ENCODE results near the gene ORC1. TPM values are rescaled to one million over a fixed set of nuclear protein-coding genes. Genes with fewer than 3 reads are reported as not detected.

ORC1 gene
- total and polyA plus RNA-seq, 4 donors, result 0.28 to 0.96 (median 0.48) TPM

GRCh38 chr1:52346653-52347052 is 57.6 kb downstream of the ORC1 start:
- ATAC-seq (ENCODE audit: low FRiP score), result no peak
- no peaks in the 10 kb centered on the region for H3K4me1 ChIP-seq (ENCODE audit: control insufficient read depth in 1 of 2, insufficient read depth in 2 of 2, low read length in 2 of 2)
- no peak overlapping the region for H3K4me3 ChIP-seq (ENCODE audit: low read length in 2 of 2)
- H3K27me3 ChIP-seq (ENCODE audit: control insufficient read depth in 1 of 2, insufficient read depth in 2 of 2, low read length in 1 of 2), result no peaks in the 10 kb centered on the region
- 81 to 83% methylated on average over 4 of the region's 4 CpGs for WGBS, 2 donors
- no peaks in the 10 kb centered on the region for H3K9me3 ChIP-seq (ENCODE audit: control insufficient read depth, low read length)
- intact Hi-C loops (cut with DNase I), result no loop called here
- no peak overlapping the region for H3K27ac ChIP-seq (ENCODE audit: low read depth in 1 of 2, low read length in 2 of 2)
- H3K36me3 ChIP-seq (ENCODE audit: control insufficient read depth in 1 of 2, insufficient read depth in 2 of 2, low read length in 1 of 2), result peaks cover 0 to 14% of the 10 kb centered on the region in 2 donors
- no peak for DNase-seq

- whole genome bisulfite sequencing, 2 donors, result 79 to 81% methylated on average over 2 of the region's 2 CpGs
- no peak overlapping the region for H3K4me3 ChIP-seq (ENCODE audit: low read length in 2 of 2)
- H3K36me3 ChIP-seq (ENCODE audit: control insufficient read depth in 1 of 2, insufficient read depth in 2 of 2, low read length in 1 of 2), result peaks cover 0 to 12% of the 10 kb centered on the region in 2 donors
- H3K4me1 ChIP-seq (ENCODE audit: control insufficient read depth in 1 of 2, insufficient read depth in 2 of 2, low read length in 2 of 2), result no peaks in the 10 kb centered on the region
- no peaks in the 10 kb centered on the region for H3K9me3 ChIP-seq (ENCODE audit: control insufficient read depth, low read length)
- no peaks in the 10 kb centered on the region for H3K27me3 ChIP-seq (ENCODE audit: control insufficient read depth in 1 of 2, insufficient read depth in 2 of 2, low read length in 1 of 2)
- H3K27ac ChIP-seq (ENCODE audit: low read depth in 1 of 2, low read length in 2 of 2), result no peak overlapping the region
- no peak for ATAC-seq (ENCODE audit: low FRiP score)
- no peak for DNase-seq
- intact Hi-C loops (cut with DNase I), result no loop called here
These were observed 59.0 kb downstream of the ORC1 start for GRCh38 chr1:52345252-52345651.

- Histone ChIP-seq H3K27me3 (ENCODE audit: control insufficient read depth in 1 of 2, insufficient read depth in 2 of 2, low read length in 1 of 2) (no peaks in the 10 kb centered on the region), H3K9me3 (ENCODE audit: control insufficient read depth, low read length) (no peaks in the 10 kb centered on the region), H3K36me3 (ENCODE audit: control insufficient read depth in 1 of 2, insufficient read depth in 2 of 2, low read length in 1 of 2) (peaks cover 0 to 15% of the 10 kb centered on the region in 2 donors), H3K4me3 (ENCODE audit: low read length in 2 of 2) (no peak overlapping the region), H3K27ac (ENCODE audit: low read depth in 1 of 2, low read length in 2 of 2) (no peak overlapping the region), H3K4me1 (ENCODE audit: control insufficient read depth in 1 of 2, insufficient read depth in 2 of 2, low read length in 2 of 2) (no peaks in the 10 kb centered on the region)
- 79 to 81% methylated on average over 3 of the region's 3 CpGs for WGBS, 2 donors
- intact Hi-C loops (cut with DNase I), result no loop called here
- no peak for ATAC-seq (ENCODE audit: low FRiP score)
- no peak for DNase-seq
These were observed 60.2 kb downstream of the ORC1 start for GRCh38 chr1:52343979-52344378.

GRCh38 chr1:52341655-52342260 is 62.5 kb downstream of the ORC1 start:
- Histone ChIP-seq H3K9me3 (ENCODE audit: control insufficient read depth, low read length) (no peaks in the 10 kb centered on the region), H3K27me3 (ENCODE audit: control insufficient read depth in 1 of 2, insufficient read depth in 2 of 2, low read length in 1 of 2) (no peaks in the 10 kb centered on the region), H3K4me1 (ENCODE audit: control insufficient read depth in 1 of 2, insufficient read depth in 2 of 2, low read length in 2 of 2) (no peaks in the 10 kb centered on the region), H3K36me3 (ENCODE audit: control insufficient read depth in 1 of 2, insufficient read depth in 2 of 2, low read length in 1 of 2) (peaks cover 0 to 15% of the 10 kb centered on the region in 2 donors), H3K27ac (ENCODE audit: low read depth in 1 of 2, low read length in 2 of 2) (no peak overlapping the region), H3K4me3 (ENCODE audit: low read length in 2 of 2) (no peak overlapping the region)
- intact Hi-C loops (cut with DNase I), result no loop called here
- WGBS, 2 donors, result 71 to 73% methylated on average over 7 of the region's 7 CpGs
- DNase-seq, result no peak
- ATAC-seq (ENCODE audit: low FRiP score), result no peak

GRCh38 chr1:52337439-52337838 is 66.8 kb downstream of the ORC1 start:
- H3K27me3 ChIP-seq (ENCODE audit: control insufficient read depth in 1 of 2, insufficient read depth in 2 of 2, low read length in 1 of 2), result no peaks in the 10 kb centered on the region
- DNase-seq (no peak), ATAC-seq (ENCODE audit: low FRiP score) (no peak)
- H3K36me3 ChIP-seq (ENCODE audit: control insufficient read depth in 1 of 2, insufficient read depth in 2 of 2, low read length in 1 of 2), result peaks cover 4 to 6% of the 10 kb centered on the region in 2 donors
- H3K4me1 ChIP-seq (ENCODE audit: control insufficient read depth in 1 of 2, insufficient read depth in 2 of 2, low read length in 2 of 2), result no peaks in the 10 kb centered on the region
- 77 to 87% methylated on average over 2 of the region's 2 CpGs for WGBS, 2 donors
- H3K9me3 ChIP-seq (ENCODE audit: control insufficient read depth, low read length), result no peaks in the 10 kb centered on the region
- H3K27ac ChIP-seq (ENCODE audit: low read depth in 1 of 2, low read length in 2 of 2), result no peak overlapping the region
- H3K4me3 ChIP-seq (ENCODE audit: low read length in 2 of 2), result no peak overlapping the region
- intact Hi-C loops (cut with DNase I), result no loop called here

GRCh38 chr1:52334906-52335528 is 69.2 kb downstream of the ORC1 start:
- no peak for ATAC-seq (ENCODE audit: low FRiP score)
- Histone ChIP-seq H3K27me3 (ENCODE audit: control insufficient read depth in 1 of 2, insufficient read depth in 2 of 2, low read length in 1 of 2) (no peaks in the 10 kb centered on the region), H3K4me3 (ENCODE audit: low read length in 2 of 2) (no peak overlapping the region), H3K27ac (ENCODE audit: low read depth in 1 of 2, low read length in 2 of 2) (no peak overlapping the region), H3K9me3 (ENCODE audit: control insufficient read depth, low read length) (no peaks in the 10 kb centered on the region), H3K36me3 (ENCODE audit: control insufficient read depth in 1 of 2, insufficient read depth in 2 of 2, low read length in 1 of 2) (peaks cover 4% of the 10 kb centered on the region in 2 donors), H3K4me1 (ENCODE audit: control insufficient read depth in 1 of 2, insufficient read depth in 2 of 2, low read length in 2 of 2) (no peaks in the 10 kb centered on the region)
- DNase-seq, result no peak
- WGBS, 2 donors, result 93 to 94% methylated on average over 3 of the region's 3 CpGs
- intact Hi-C loops (cut with DNase I), result no loop called here

GRCh38 chr1:52332411-52332810 is 71.8 kb downstream of the ORC1 start:
- no peak for DNase-seq
- 94 to 97% methylated on average over 1 of the region's 1 CpG for WGBS, 2 donors
- no peak overlapping the region for H3K4me3 ChIP-seq (ENCODE audit: low read length in 2 of 2)
- H3K4me1 ChIP-seq (ENCODE audit: control insufficient read depth in 1 of 2, insufficient read depth in 2 of 2, low read length in 2 of 2), result no peaks in the 10 kb centered on the region
- H3K27me3 ChIP-seq (ENCODE audit: control insufficient read depth in 1 of 2, insufficient read depth in 2 of 2, low read length in 1 of 2), result no peaks in the 10 kb centered on the region
- H3K27ac ChIP-seq (ENCODE audit: low read depth in 1 of 2, low read length in 2 of 2), result no peak overlapping the region
- ATAC-seq (ENCODE audit: low FRiP score), result no peak
- intact Hi-C loops (cut with DNase I), result no loop called here
- H3K9me3 ChIP-seq (ENCODE audit: control insufficient read depth, low read length), result no peaks in the 10 kb centered on the region
- peaks cover 2 to 4% of the 10 kb centered on the region in 2 donors for H3K36me3 ChIP-seq (ENCODE audit: control insufficient read depth in 1 of 2, insufficient read depth in 2 of 2, low read length in 1 of 2)

- peaks cover 0 to 4% of the 10 kb centered on the region in 2 donors for H3K36me3 ChIP-seq (ENCODE audit: control insufficient read depth in 1 of 2, insufficient read depth in 2 of 2, low read length in 1 of 2)
- H3K27ac ChIP-seq (ENCODE audit: low read depth in 1 of 2, low read length in 2 of 2), result no peak overlapping the region
- H3K9me3 ChIP-seq (ENCODE audit: control insufficient read depth, low read length), result no peaks in the 10 kb centered on the region
- H3K4me3 ChIP-seq (ENCODE audit: low read length in 2 of 2), result no peak overlapping the region
- intact Hi-C loops (cut with DNase I), result no loop called here
- no peak for ATAC-seq (ENCODE audit: low FRiP score)
- no peak for DNase-seq
- no peaks in the 10 kb centered on the region for H3K27me3 ChIP-seq (ENCODE audit: control insufficient read depth in 1 of 2, insufficient read depth in 2 of 2, low read length in 1 of 2)
- WGBS, 2 donors, result 94 to 96% methylated on average over 1 of the region's 1 CpG
- no peaks in the 10 kb centered on the region for H3K4me1 ChIP-seq (ENCODE audit: control insufficient read depth in 1 of 2, insufficient read depth in 2 of 2, low read length in 2 of 2)
These were observed 75.6 kb downstream of the ORC1 start for GRCh38 chr1:52328615-52329014.

- 57 to 80% methylated on average over 5 of the region's 5 CpGs for WGBS, 2 donors
- intact Hi-C loops (cut with DNase I), result no loop called here
- Histone ChIP-seq H3K27me3 (ENCODE audit: control insufficient read depth in 1 of 2, insufficient read depth in 2 of 2, low read length in 1 of 2) (no peaks in the 10 kb centered on the region), H3K36me3 (ENCODE audit: control insufficient read depth in 1 of 2, insufficient read depth in 2 of 2, low read length in 1 of 2) (no peaks in the 10 kb centered on the region), H3K4me3 (ENCODE audit: low read length in 2 of 2) (no peak overlapping the region), H3K4me1 (ENCODE audit: control insufficient read depth in 1 of 2, insufficient read depth in 2 of 2, low read length in 2 of 2) (no peaks in the 10 kb centered on the region), H3K27ac (ENCODE audit: low read depth in 1 of 2, low read length in 2 of 2) (no peak overlapping the region), H3K9me3 (ENCODE audit: control insufficient read depth, low read length) (no peaks in the 10 kb centered on the region)
- ATAC-seq (ENCODE audit: low FRiP score) (no peak), DNase-seq (no peak)
These were observed 78.4 kb downstream of the ORC1 start for GRCh38 chr1:52325786-52326185.
